ENCODE data around the gene REST. TPM values are rescaled to one million over a fixed set of nuclear protein-coding genes. Genes with fewer than 3 reads are reported as not detected.
A peak's percentile ranks its signal among the peaks of the same experiment; 100 is the strongest.
"Not testable (repeated sequence)": the region's sequence is repeated elsewhere in the genome, so short reads cannot be mapped to it uniquely, and the experiment has no call there.

Gene REST
- total RNA-seq, 3 donors from 2014 or later (not counting 1 experiment from before 2014, with no cell fraction given) = 52.1 to 71.3 (median 67.6) TPM

- ATAC-seq (no peak), DNase-seq (no peak)
- peaks cover 15% of the 10 kb centered on the region for H3K36me3 Mint-ChIP-seq
- WGBS (ENCODE audit: insufficient coverage) = 89% methylated on average over 4 of the region's 4 CpGs
- Histone ChIP-seq H3K27me3 (ENCODE audit: control insufficient read depth, insufficient read depth, low read length) (no peaks in the 10 kb centered on the region), H3K36me3 (ENCODE audit: control insufficient read depth, insufficient read depth, low read length) (peaks cover 35% of the 10 kb centered on the region), H3K9me3 (ENCODE audit: control insufficient read depth, insufficient read depth, low read length) (no peaks in the 10 kb centered on the region), H3K4me3 (ENCODE audit: low read length) (no peak overlapping the region), H3K4me1 (ENCODE audit: control insufficient read depth, insufficient read depth, low read length) (no peaks in the 10 kb centered on the region), H3K27ac (ENCODE audit: low read length) (no peak overlapping the region)
- intact Hi-C loops (cut with micrococcal nuclease) = no loop called here
- H3K27ac Mint-ChIP-seq = no peak overlapping the region
- H3K27me3 Mint-ChIP-seq (ENCODE audit: low read depth in 2 of 2) = no peaks in the 10 kb centered on the region
- no peak overlapping the region for H3K4me3 Mint-ChIP-seq
- no peak for TF ChIP-seq CTCF (IDR thresholded peaks at IDR 0.05)
- no peaks in the 10 kb centered on the region for H3K9me3 Mint-ChIP-seq
- peaks cover 15 to 21% of the 10 kb centered on the region in 2 donors for H3K4me1 Mint-ChIP-seq
Observed at GRCh38 chr4:56931924-56932323, 24.2 kb downstream of the REST start.

GRCh38 chr4:56937262-56937661, 29.6 kb downstream of the REST start:
- H3K9me3 ChIP-seq (ENCODE audit: control insufficient read depth, insufficient read depth, low read length) = no peaks in the 10 kb centered on the region
- ATAC-seq (no peak), DNase-seq (no peak)
- Mint-ChIP-seq H3K27ac (peak overlapping the region in 1 of 2 donors; percentile 8), H3K9me3 (no peaks in the 10 kb centered on the region), H3K27me3 (ENCODE audit: low read depth in 2 of 2) (no peaks in the 10 kb centered on the region), H3K4me3 (no peak overlapping the region), H3K4me1 (peaks cover 4 to 8% of the 10 kb centered on the region in 2 donors), H3K36me3 (no peaks in the 10 kb centered on the region)
- no peaks in the 10 kb centered on the region for H3K4me1 ChIP-seq (ENCODE audit: control insufficient read depth, insufficient read depth, low read length)
- H3K4me3 ChIP-seq (ENCODE audit: low read length) = no peak overlapping the region
- no peak overlapping the region for H3K27ac ChIP-seq (ENCODE audit: low read length)
- 99% methylated on average over 4 of the region's 6 CpGs for WGBS (ENCODE audit: insufficient coverage)
- no peak for TF ChIP-seq CTCF (IDR thresholded peaks at IDR 0.05)
- no peaks in the 10 kb centered on the region for H3K27me3 ChIP-seq (ENCODE audit: control insufficient read depth, insufficient read depth, low read length)
- intact Hi-C loops (cut with micrococcal nuclease) = no loop called here
- H3K36me3 ChIP-seq (ENCODE audit: control insufficient read depth, insufficient read depth, low read length) = peaks cover 15% of the 10 kb centered on the region

GRCh38 chr4:56939826-56940225, 32.1 kb downstream of the REST start:
- H3K27ac ChIP-seq (ENCODE audit: low read length); H3K4me3 ChIP-seq (ENCODE audit: low read length); H3K27me3 ChIP-seq (ENCODE audit: control insufficient read depth, insufficient read depth, low read length); DNase-seq; H3K36me3 Mint-ChIP-seq; intact Hi-C loops (cut with micrococcal nuclease); H3K27me3 Mint-ChIP-seq (ENCODE audit: low read depth in 2 of 2); H3K9me3 ChIP-seq (ENCODE audit: control insufficient read depth, insufficient read depth, low read length); H3K9me3 Mint-ChIP-seq; ATAC-seq; H3K36me3 ChIP-seq (ENCODE audit: control insufficient read depth, insufficient read depth, low read length); H3K4me3 Mint-ChIP-seq; H3K27ac Mint-ChIP-seq; H3K4me1 Mint-ChIP-seq; H3K4me1 ChIP-seq (ENCODE audit: control insufficient read depth, insufficient read depth, low read length): not testable (repeated sequence)
- WGBS (ENCODE audit: insufficient coverage) = 96% methylated on average over 14 of the region's 14 CpGs

- Histone ChIP-seq H3K4me1 (ENCODE audit: control insufficient read depth, insufficient read depth, low read length) (no peaks in the 10 kb centered on the region), H3K4me3 (ENCODE audit: low read length) (no peak overlapping the region), H3K27me3 (ENCODE audit: control insufficient read depth, insufficient read depth, low read length) (no peaks in the 10 kb centered on the region), H3K27ac (ENCODE audit: low read length) (no peak overlapping the region), H3K36me3 (ENCODE audit: control insufficient read depth, insufficient read depth, low read length) (peaks cover 7% of the 10 kb centered on the region), H3K9me3 (ENCODE audit: control insufficient read depth, insufficient read depth, low read length) (no peaks in the 10 kb centered on the region)
- no peak for DNase-seq
- TF ChIP-seq CTCF (IDR thresholded peaks at IDR 0.05) = no peak
- H3K4me1 Mint-ChIP-seq = peaks cover 0 to 2% of the 10 kb centered on the region in 2 donors
- no peaks in the 10 kb centered on the region for H3K27me3 Mint-ChIP-seq (ENCODE audit: low read depth in 2 of 2)
- WGBS (ENCODE audit: insufficient coverage) = 98% methylated on average over 11 of the region's 12 CpGs
- no peaks in the 10 kb centered on the region for H3K9me3 Mint-ChIP-seq
- no peak for ATAC-seq
- intact Hi-C loops (cut with micrococcal nuclease) = no loop called here
- H3K4me3 Mint-ChIP-seq = no peak overlapping the region
- H3K36me3 Mint-ChIP-seq = no peaks in the 10 kb centered on the region
- no peak overlapping the region for H3K27ac Mint-ChIP-seq
Observed at GRCh38 chr4:56940403-56940802, 32.7 kb downstream of the REST start.
